Measurements from ENCODE around the gene POLD3. TPM values are rescaled to one million over a fixed set of nuclear protein-coding genes. Genes with fewer than 3 reads are reported as not detected.

Gene POLD3
- total RNA-seq, 1 donor from 2014 or later = 44.5 TPM

- Mint-ChIP-seq H3K36me3 (ENCODE audit: low read depth) (peaks cover 31% of the 10 kb centered on the region), H3K9me3 (no peaks in the 10 kb centered on the region), H3K27ac (no peak overlapping the region), H3K27me3 (ENCODE audit: low read depth) (no peaks in the 10 kb centered on the region), H3K4me3 (ENCODE audit: low read depth) (no peak overlapping the region), H3K4me1 (ENCODE audit: low read depth) (peaks cover 1% of the 10 kb centered on the region)
- intact Hi-C loops (cut with micrococcal nuclease) = no loop called here
- DNase-seq (ENCODE audit: low spot score) = no peak
Observed at GRCh38 chr11:74602637-74603556, 10.5 kb downstream of the POLD3 start.

- no peak for DNase-seq (ENCODE audit: low spot score)
- no peak overlapping the region for H3K27ac Mint-ChIP-seq
- H3K36me3 Mint-ChIP-seq (ENCODE audit: low read depth) = peaks cover 29% of the 10 kb centered on the region
- peaks cover 1% of the 10 kb centered on the region for H3K4me1 Mint-ChIP-seq (ENCODE audit: low read depth)
- H3K9me3 Mint-ChIP-seq = no peaks in the 10 kb centered on the region
- H3K4me3 Mint-ChIP-seq (ENCODE audit: low read depth) = no peak overlapping the region
- intact Hi-C loops (cut with micrococcal nuclease) = no loop called here
- H3K27me3 Mint-ChIP-seq (ENCODE audit: low read depth) = no peaks in the 10 kb centered on the region
Observed at GRCh38 chr11:74603845-74604244, 11.5 kb downstream of the POLD3 start.

- intact Hi-C loops (cut with micrococcal nuclease) = no loop called here
- peaks cover 29% of the 10 kb centered on the region for H3K36me3 Mint-ChIP-seq (ENCODE audit: low read depth)
- DNase-seq (ENCODE audit: low spot score) = no peak
- peaks cover 1% of the 10 kb centered on the region for H3K4me1 Mint-ChIP-seq (ENCODE audit: low read depth)
- no peaks in the 10 kb centered on the region for H3K27me3 Mint-ChIP-seq (ENCODE audit: low read depth)
- H3K9me3 Mint-ChIP-seq = no peaks in the 10 kb centered on the region
- no peak overlapping the region for H3K27ac Mint-ChIP-seq
- H3K4me3 Mint-ChIP-seq (ENCODE audit: low read depth) = no peak overlapping the region
Observed at GRCh38 chr11:74604311-74604710, 11.9 kb downstream of the POLD3 start.

- H3K27me3 Mint-ChIP-seq (ENCODE audit: low read depth) = no peaks in the 10 kb centered on the region
- no peak overlapping the region for H3K4me3 Mint-ChIP-seq (ENCODE audit: low read depth)
- intact Hi-C loops (cut with micrococcal nuclease) = no loop called here
- H3K27ac Mint-ChIP-seq = no peak overlapping the region
- peaks cover 1% of the 10 kb centered on the region for H3K4me1 Mint-ChIP-seq (ENCODE audit: low read depth)
- no peak for DNase-seq (ENCODE audit: low spot score)
- peaks cover 29% of the 10 kb centered on the region for H3K36me3 Mint-ChIP-seq (ENCODE audit: low read depth)
- no peaks in the 10 kb centered on the region for H3K9me3 Mint-ChIP-seq
Observed at GRCh38 chr11:74605403-74605802, 13.0 kb downstream of the POLD3 start.

GRCh38 chr11:74608431-74608830, 16.0 kb downstream of the POLD3 start:
- intact Hi-C loops (cut with micrococcal nuclease) = no loop called here
- H3K27ac Mint-ChIP-seq = no peak overlapping the region

GRCh38 chr11:74611369-74611861, 19.0 kb downstream of the POLD3 start:
- no peak for DNase-seq (ENCODE audit: low spot score)
- Mint-ChIP-seq H3K4me1 (ENCODE audit: low read depth) (peaks cover under 1% of the 10 kb centered on the region), H3K27me3 (ENCODE audit: low read depth) (no peaks in the 10 kb centered on the region), H3K4me3 (ENCODE audit: low read depth) (no peak overlapping the region), H3K27ac (no peak overlapping the region), H3K9me3 (no peaks in the 10 kb centered on the region), H3K36me3 (ENCODE audit: low read depth) (peaks cover 26% of the 10 kb centered on the region)
- intact Hi-C loops (cut with micrococcal nuclease) = no loop called here

More at GRCh38 chr11:74608431-74608830, 16.0 kb downstream of the POLD3 start:
- Mint-ChIP-seq H3K9me3 (no peaks in the 10 kb centered on the region), H3K27me3 (ENCODE audit: low read depth) (no peaks in the 10 kb centered on the region), H3K4me3 (ENCODE audit: low read depth) (no peak overlapping the region), H3K4me1 (ENCODE audit: low read depth) (peaks cover 1% of the 10 kb centered on the region), H3K36me3 (ENCODE audit: low read depth) (peaks cover 38% of the 10 kb centered on the region)
- no peak for DNase-seq (ENCODE audit: low spot score)

GRCh38 chr11:74612877-74613276, 20.5 kb downstream of the POLD3 start:
- Mint-ChIP-seq H3K4me1 (ENCODE audit: low read depth) (peaks cover 3% of the 10 kb centered on the region), H3K9me3 (no peaks in the 10 kb centered on the region)
- intact Hi-C loops (cut with micrococcal nuclease) = no loop called here

GRCh38 chr11:74615311-74615710, 22.9 kb downstream of the POLD3 start:
- Mint-ChIP-seq H3K4me1 (ENCODE audit: low read depth) (peaks cover 3% of the 10 kb centered on the region), H3K4me3 (ENCODE audit: low read depth) (no peak overlapping the region), H3K27ac (no peak overlapping the region), H3K9me3 (no peaks in the 10 kb centered on the region), H3K27me3 (ENCODE audit: low read depth) (no peaks in the 10 kb centered on the region), H3K36me3 (ENCODE audit: low read depth) (peaks cover 39% of the 10 kb centered on the region)
- intact Hi-C loops (cut with micrococcal nuclease) = no loop called here
- no peak for DNase-seq (ENCODE audit: low spot score)

More at GRCh38 chr11:74612877-74613276, 20.5 kb downstream of the POLD3 start:
- no peaks in the 10 kb centered on the region for H3K27me3 Mint-ChIP-seq (ENCODE audit: low read depth)
- no peak overlapping the region for H3K4me3 Mint-ChIP-seq (ENCODE audit: low read depth)
- no peak for DNase-seq (ENCODE audit: low spot score)
- peaks cover 33% of the 10 kb centered on the region for H3K36me3 Mint-ChIP-seq (ENCODE audit: low read depth)
- no peak overlapping the region for H3K27ac Mint-ChIP-seq

- intact Hi-C loops (cut with micrococcal nuclease) = no loop called here
- no peak for DNase-seq (ENCODE audit: low spot score)
- no peak overlapping the region for H3K27ac Mint-ChIP-seq
- no peak overlapping the region for H3K4me3 Mint-ChIP-seq (ENCODE audit: low read depth)
- no peaks in the 10 kb centered on the region for H3K27me3 Mint-ChIP-seq (ENCODE audit: low read depth)
- no peaks in the 10 kb centered on the region for H3K9me3 Mint-ChIP-seq
- H3K4me1 Mint-ChIP-seq (ENCODE audit: low read depth) = peaks cover 3% of the 10 kb centered on the region
- H3K36me3 Mint-ChIP-seq (ENCODE audit: low read depth) = peaks cover 46% of the 10 kb centered on the region
Observed at GRCh38 chr11:74615988-74616387, 23.6 kb downstream of the POLD3 start.

GRCh38 chr11:74620531-74620930, 28.1 kb downstream of the POLD3 start:
- intact Hi-C loops (cut with micrococcal nuclease) = no loop called here
- Mint-ChIP-seq H3K27ac (no peak overlapping the region), H3K9me3 (no peaks in the 10 kb centered on the region), H3K36me3 (ENCODE audit: low read depth) (peaks cover 59% of the 10 kb centered on the region), H3K27me3 (ENCODE audit: low read depth) (no peaks in the 10 kb centered on the region), H3K4me1 (ENCODE audit: low read depth) (peaks cover 5% of the 10 kb centered on the region), H3K4me3 (ENCODE audit: low read depth) (no peak overlapping the region)
- no peak for DNase-seq (ENCODE audit: low spot score)

- Mint-ChIP-seq H3K36me3 (ENCODE audit: low read depth) (peaks cover 62% of the 10 kb centered on the region), H3K9me3 (no peaks in the 10 kb centered on the region), H3K27ac (no peak overlapping the region), H3K27me3 (ENCODE audit: low read depth) (no peaks in the 10 kb centered on the region), H3K4me1 (ENCODE audit: low read depth) (peaks cover 10% of the 10 kb centered on the region), H3K4me3 (ENCODE audit: low read depth) (no peak overlapping the region)
- no peak for DNase-seq (ENCODE audit: low spot score)
- intact Hi-C loops (cut with micrococcal nuclease) = no loop called here
Observed at GRCh38 chr11:74626130-74626529, 33.7 kb downstream of the POLD3 start.

GRCh38 chr11:74626604-74627003, 34.2 kb downstream of the POLD3 start:
- no peak overlapping the region for H3K4me3 Mint-ChIP-seq (ENCODE audit: low read depth)
- DNase-seq (ENCODE audit: low spot score) = no peak
- peaks cover 59% of the 10 kb centered on the region for H3K36me3 Mint-ChIP-seq (ENCODE audit: low read depth)
- peaks cover 8% of the 10 kb centered on the region for H3K4me1 Mint-ChIP-seq (ENCODE audit: low read depth)
- H3K27ac Mint-ChIP-seq = no peak overlapping the region
- no peaks in the 10 kb centered on the region for H3K9me3 Mint-ChIP-seq
- intact Hi-C loops (cut with micrococcal nuclease) = no loop called here
- H3K27me3 Mint-ChIP-seq (ENCODE audit: low read depth) = no peaks in the 10 kb centered on the region

- Mint-ChIP-seq H3K4me1 (ENCODE audit: low read depth) (peaks cover 11% of the 10 kb centered on the region), H3K27me3 (ENCODE audit: low read depth) (no peaks in the 10 kb centered on the region), H3K27ac (no peak overlapping the region), H3K36me3 (ENCODE audit: low read depth) (peaks cover 61% of the 10 kb centered on the region), H3K4me3 (ENCODE audit: low read depth) (no peak overlapping the region), H3K9me3 (no peaks in the 10 kb centered on the region)
- intact Hi-C loops (cut with micrococcal nuclease) = no loop called here
- DNase-seq (ENCODE audit: low spot score) = no peak
Observed at GRCh38 chr11:74627381-74627780, 35.0 kb downstream of the POLD3 start.

Data from activated T-helper 2 cell treated with anti-CD3 and anti-CD28 coated beads, Interferon-gamma antibody, Interleukin-2, Interleukin-4, amounts not matched to agents 10 μg/mL and 5 μg/mL and 100 μg/mL, durations not matched to agents 14 hours and 24 hours and 36 hours (primary cell).